SK-N-SH (cell line): ENCODE data around the gene CAVIN4. TPM values are rescaled to one million over a fixed set of nuclear protein-coding genes. Genes with fewer than 3 reads are reported as not detected.

Experiments used
- CTCF ChIA-PET: fragments of 300-600, 350-600 bp; formaldehyde crosslinking; extraction: SDS; loops from one replicate; lab custom pipeline; 2021; lab: Yijun Ruan, JAX
- POLR2A ChIA-PET: fragments of 350-600 bp; sonication (Branson Sonifier 250); formaldehyde crosslinking; extraction: SDS; loops from one replicate; lab custom pipeline; 2020; ENCODE audit warnings: antibody characterized with exemption, inconsistent platforms; lab: Yijun Ruan, JAX
- DNase-seq: peaks from one replicate; pipeline ENCODE4 v3.0.0; 2012
- H2AFZ ChIP-seq: fragments of 200-600 bp; sonication (generic); 2 replicates; pipeline ENCODE4 v1.8.1; 2016; ENCODE audit warnings: antibody characterized with exemption, mild to moderate bottlenecking, low read depth
- H3F3A ChIP-seq: fragments of 200-600 bp; sonication (generic); replicated peaks from 2 replicates; pipeline ENCODE3; 2016; ENCODE audit warnings: antibody characterized with exemption, mild to moderate bottlenecking; ENCODE audit not compliant: insufficient read depth
- H3K27ac ChIP-seq, 2 experiments: fragments of 200-500 bp in 1 of 2; fragments of 200-600 bp in 1 of 2; sonication (Bioruptor generic) in 1 of 2; sonication (generic), shearing (Covaris generic) in 1 of 2; 2 replicates each; pipeline versions ENCODE4 v1.5.1 to v1.6.1; 2014 to 2016; ENCODE audit warnings: low read depth in 2 of 2, inconsistent platforms in 1 of 2, low read length in 1 of 2, mild to moderate bottlenecking in 1 of 2, mixed read lengths in 1 of 2
- H3K27me3 ChIP-seq: fragments of 200-600 bp; sonication (generic), shearing (Covaris generic); 2 replicates; pipeline ENCODE4 v1.6.1; 2016; ENCODE audit warnings: mixed run types; ENCODE audit not compliant: insufficient read depth
- H3K36me3 ChIP-seq, 2 experiments: fragments of 200-500 bp in 1 of 2; fragments of 200-600 bp in 1 of 2; sonication (Bioruptor generic) in 1 of 2; sonication (generic) in 1 of 2; replicated peaks in 1 of 2; 2 replicates each; pipeline versions ENCODE3 to v1.5.1; 2014 to 2016; ENCODE audit warnings: low read length in 1 of 2, mild to moderate bottlenecking in 1 of 2; ENCODE audit not compliant: insufficient read depth in 2 of 2, control insufficient read depth in 1 of 2
- H3K4me1 ChIP-seq, 2 experiments: fragments of 200-500 bp in 1 of 2; fragments of 200-600 bp in 1 of 2; sonication (Bioruptor generic) in 1 of 2; sonication (generic), shearing (Covaris generic) in 1 of 2; 2 replicates each; pipeline versions ENCODE4 v1.5.1 to v1.6.1; 2014 to 2016; ENCODE audit warnings: low read depth in 1 of 2, low read length in 1 of 2, mixed run types in 1 of 2; ENCODE audit not compliant: insufficient read depth in 2 of 2, control insufficient read depth in 1 of 2
- H3K4me2 ChIP-seq: fragments of 200-600 bp; sonication (generic), shearing (Covaris generic); 2 replicates; pipeline ENCODE4 v1.6.1; 2017; ENCODE audit warnings: mixed run types
- H3K4me3 ChIP-seq, 2 experiments: fragments of 200-500 bp in 1 of 2; fragments of 200-600 bp in 1 of 2; sonication (Bioruptor generic) in 1 of 2; sonication (generic), shearing (Covaris generic) in 1 of 2; 2 replicates each; pipeline versions ENCODE4 v1.5.1 to v1.8.1; 2014 to 2016; ENCODE audit warnings: low read depth in 2 of 2, inconsistent platforms in 1 of 2, low read length in 1 of 2, mild to moderate bottlenecking in 1 of 2, mixed read lengths in 1 of 2, moderate library complexity in 1 of 2
- H3K79me2 ChIP-seq: fragments of 200-600 bp; sonication (generic); 2 replicates; pipeline ENCODE4 v1.8.1; 2017; ENCODE audit warnings: mild to moderate bottlenecking; ENCODE audit not compliant: insufficient read depth
- H3K9ac ChIP-seq: fragments of 200-600 bp; sonication (generic); 2 replicates; pipeline ENCODE4 v1.6.1; 2017; ENCODE audit warnings: mixed run types
- H3K9me2 ChIP-seq: fragments of 200-600 bp; sonication (generic); 2 replicates; pipeline ENCODE4 v1.6.1; 2017; ENCODE audit warnings: mixed run types
- H3K9me3 ChIP-seq: fragments of 200-600 bp; sonication (generic); 2 replicates; pipeline ENCODE4 v1.6.1; 2017; ENCODE audit warnings: mixed run types, mild to moderate bottlenecking, moderate library complexity
- H4K20me1 ChIP-seq: fragments of 200-600 bp; sonication (generic); 2 replicates; pipeline ENCODE4 v1.6.1; 2017; ENCODE audit warnings: mild to moderate bottlenecking, mixed run types; ENCODE audit not compliant: insufficient read depth
- CHD2 ChIP-seq: fragments of 150-350 bp; IDR thresholded peaks from 2 replicates; pipeline ENCODE4 v1.6.1; 2018; ENCODE audit warnings: low read length; ENCODE audit not compliant: partially characterized antibody
- ELF1 ChIP-seq: IDR thresholded peaks from 2 replicates; pipeline ENCODE4 v1.4.0; 2012
- EP300 ChIP-seq, 2 experiments: IDR thresholded peaks; 2 replicates each; pipeline versions ENCODE4 v1.4.0 to v1.6.1; 2012; ENCODE audit warnings: borderline replicate concordance in 1 of 2, low read depth in 1 of 2, low read length in 1 of 2
- FOSL2 ChIP-seq: IDR thresholded peaks from 2 replicates; pipeline ENCODE4 v1.4.0; 2012; ENCODE audit warnings: low read depth, mild to moderate bottlenecking, moderate library complexity, borderline replicate concordance
- FOXM1 ChIP-seq: IDR thresholded peaks from 2 replicates; pipeline ENCODE4 v1.4.0; 2012; ENCODE audit warnings: low read depth, mild to moderate bottlenecking
- GABPA ChIP-seq: IDR thresholded peaks from 2 replicates; pipeline ENCODE4 v1.4.0; 2012; ENCODE audit warnings: low read depth, mild to moderate bottlenecking
- GATA2 ChIP-seq: sonication (generic); formaldehyde crosslinking; IDR thresholded peaks from 2 replicates; pipeline ENCODE4 v1.5.0; 2020; ENCODE audit warnings: mild to moderate bottlenecking, missing genetic modification reagents
- JUND ChIP-seq: IDR thresholded peaks from 2 replicates; pipeline ENCODE4 v1.4.0; 2012
- MEF2A ChIP-seq: IDR thresholded peaks from 2 replicates; pipeline ENCODE4 v1.4.0; 2012; ENCODE audit warnings: low read depth, borderline replicate concordance
- MXI1 ChIP-seq: IDR thresholded peaks from 2 replicates; pipeline ENCODE4 v1.6.1; 2012; ENCODE audit warnings: mild to moderate bottlenecking, low read depth, low read length, improper control_type of control experiment
- NFIC ChIP-seq: IDR thresholded peaks from 2 replicates; pipeline ENCODE4 v1.4.0; 2012; ENCODE audit warnings: borderline replicate concordance
- NRF1 ChIP-seq: IDR thresholded peaks from 2 replicates; pipeline ENCODE4 v1.6.1; 2012; ENCODE audit warnings: low read depth, mild to moderate bottlenecking, low read length
- POLR2AphosphoS5 ChIP-seq: IDR thresholded peaks from 2 replicates; pipeline ENCODE4 v1.6.1; 2012; ENCODE audit warnings: low read depth, low read length
- RAD21 ChIP-seq: IDR thresholded peaks from 2 replicates; pipeline ENCODE4 v1.6.1; 2012; ENCODE audit warnings: mild to moderate bottlenecking, low read length
- RCOR1 ChIP-seq: fragments of 150-350 bp; IDR thresholded peaks from 2 replicates; pipeline ENCODE4 v1.6.1; 2017; ENCODE audit warnings: antibody characterized with exemption, low read length
- RXRA ChIP-seq: IDR thresholded peaks from 2 replicates; pipeline ENCODE4 v1.4.0; 2012; ENCODE audit warnings: low read depth, mild to moderate bottlenecking, borderline replicate concordance
- SIN3A ChIP-seq: IDR thresholded peaks from 2 replicates; pipeline ENCODE4 v1.6.1; 2012; ENCODE audit warnings: low read depth, mild to moderate bottlenecking, low read length, moderate library complexity, borderline replicate concordance
- SMC3 ChIP-seq: IDR thresholded peaks from 2 replicates; pipeline ENCODE4 v1.6.1; 2012; ENCODE audit warnings: low read depth, low read length, improper control_type of control experiment
- TCF12 ChIP-seq: IDR thresholded peaks from 2 replicates; pipeline ENCODE4 v1.4.0; 2012
- TEAD4 ChIP-seq: IDR thresholded peaks from 2 replicates; pipeline ENCODE4 v1.4.0; 2012; ENCODE audit warnings: mild to moderate bottlenecking, borderline replicate concordance; ENCODE audit not compliant: insufficient read depth
- WGBS: methylation state at CpG from one replicate; pipeline ENCODE4 v1.1.6; 2017; ENCODE audit warnings: low lambda C conversion rate; 5-methylcytosine and 5-hydroxymethylcytosine counted together
- polyA plus RNA-seq, 3 experiments: library from polyadenylated mRNA; depleted of rRNA; stranded (reverse); fragments of >200 nt; gene quantifications; 2 replicates each; pipeline ENCODE4 v1.2.3, GENCODE V29; 2012
- TF ChIP-seq, protein P1 (sequence below): IDR thresholded peaks from 2 replicates; pipeline ENCODE4; 2012
- TF ChIP-seq, protein P2 (sequence below): fragments of 150-350 bp; IDR thresholded peaks from 2 replicates; pipeline ENCODE4 v1.6.1; 2016; ENCODE audit warnings: mild to moderate bottlenecking, low read depth, low read length

CAVIN4 gene
- polyA plus RNA-seq, 1 of the 3 experiments (the other 2 are of a cell fraction), result 0.54 TPM

DNA sequence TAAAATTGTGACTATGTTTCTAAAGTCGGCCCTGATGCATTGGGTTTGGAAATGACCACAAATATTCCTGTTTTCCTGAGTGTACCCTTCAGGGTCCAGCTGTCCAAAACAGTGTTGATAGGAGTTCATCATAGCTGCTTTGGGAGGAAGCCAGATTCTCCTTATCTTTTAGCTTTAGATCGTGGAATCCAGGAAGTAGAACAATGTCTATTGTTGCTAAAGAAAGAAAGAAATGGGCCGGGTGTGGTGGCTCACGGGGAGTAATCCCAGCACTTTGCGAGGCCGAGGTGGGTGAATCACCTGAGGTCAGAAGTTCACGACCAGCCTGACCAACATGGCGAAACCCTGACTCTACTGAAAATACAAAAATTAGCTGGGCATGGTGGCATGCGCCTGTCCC, 9.5 kb downstream of the CAVIN4 start:
- Histone ChIP-seq H3F3A (peaks cover 31% of the 10 kb centered on the region), H4K20me1 (no peaks in the 10 kb centered on the region), H2AFZ (no peak overlapping the region), H3K9me3 (no peaks in the 10 kb centered on the region), H3K27ac (peak overlapping the region in 1 of 2 experiments; percentile 49; a peak in 2 of 4 replicates), H3K4me1 (peaks cover 0 to 30% of the 10 kb centered on the region in 2 experiments; a peak in 1 of 4 replicates), H3K79me2 (no peaks in the 10 kb centered on the region), H3K9ac (no peak overlapping the region), H3K4me3 (no peak overlapping the region), H3K27me3 (no peaks in the 10 kb centered on the region), H3K9me2 (no peaks in the 10 kb centered on the region), H3K36me3 (peaks cover 0 to 2% of the 10 kb centered on the region in 2 experiments), H3K4me2 (no peak overlapping the region)
- 62% methylated on average over 9 of the region's 9 CpGs for WGBS
- CTCF ChIA-PET, result interaction anchor here (0.9 to 2.9 kb wide), 2 partner anchors 9 to 15 kb away, joined by 5 to 14 read pairs; no protein-coding TSS in a partner anchor
- POLR2A ChIA-PET, result no interaction called here
- no peak for TF ChIP-seq MXI1
- peak; percentile 28; the same call in 1 of the 2 replicates for TF ChIP-seq NFIC
- no peak for TF ChIP-seq RAD21
- no peak for TF ChIP-seq SMC3
- peak; percentile 43; the same call in 1 of the 2 replicates for TF ChIP-seq ELF1
- peak; percentile 42 for TF ChIP-seq MEF2A
- 0 out of 2 replicates have a peak, but pooled peaks have one; percentile 3 for TF ChIP-seq FOSL2
- TF ChIP-seq, protein P1, sequence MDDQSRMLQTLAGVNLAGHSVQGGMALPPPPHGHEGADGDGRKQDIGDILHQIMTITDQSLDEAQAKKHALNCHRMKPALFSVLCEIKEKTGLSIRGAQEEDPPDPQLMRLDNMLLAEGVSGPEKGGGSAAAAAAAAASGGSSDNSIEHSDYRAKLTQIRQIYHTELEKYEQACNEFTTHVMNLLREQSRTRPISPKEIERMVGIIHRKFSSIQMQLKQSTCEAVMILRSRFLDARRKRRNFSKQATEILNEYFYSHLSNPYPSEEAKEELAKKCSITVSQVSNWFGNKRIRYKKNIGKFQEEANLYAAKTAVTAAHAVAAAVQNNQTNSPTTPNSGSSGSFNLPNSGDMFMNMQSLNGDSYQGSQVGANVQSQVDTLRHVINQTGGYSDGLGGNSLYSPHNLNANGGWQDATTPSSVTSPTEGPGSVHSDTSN, result peak; percentile 59
- TF ChIP-seq FOXM1, result no peak
- no peak for TF ChIP-seq NRF1
- TF ChIP-seq RCOR1, result no peak
- peak; percentile 78; the same call in 1 of the 2 replicates for TF ChIP-seq RXRA
- peak in 1 of 2 experiments; percentile 24; a peak in 1 of 4 replicates for TF ChIP-seq EP300 (IDR thresholded peaks at IDR 0.05; ENCODE audit: borderline replicate concordance in 1 of 2, low read depth in 1 of 2, low read length in 1 of 2)
- TF ChIP-seq SIN3A, result no peak
- TF ChIP-seq, protein P2, sequence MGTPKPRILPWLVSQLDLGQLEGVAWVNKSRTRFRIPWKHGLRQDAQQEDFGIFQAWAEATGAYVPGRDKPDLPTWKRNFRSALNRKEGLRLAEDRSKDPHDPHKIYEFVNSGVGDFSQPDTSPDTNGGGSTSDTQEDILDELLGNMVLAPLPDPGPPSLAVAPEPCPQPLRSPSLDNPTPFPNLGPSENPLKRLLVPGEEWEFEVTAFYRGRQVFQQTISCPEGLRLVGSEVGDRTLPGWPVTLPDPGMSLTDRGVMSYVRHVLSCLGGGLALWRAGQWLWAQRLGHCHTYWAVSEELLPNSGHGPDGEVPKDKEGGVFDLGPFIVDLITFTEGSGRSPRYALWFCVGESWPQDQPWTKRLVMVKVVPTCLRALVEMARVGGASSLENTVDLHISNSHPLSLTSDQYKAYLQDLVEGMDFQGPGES, result no peak
- TF ChIP-seq GABPA, result no peak
- TF ChIP-seq GATA2, result no peak
- DNase-seq, result no peak

DNA sequence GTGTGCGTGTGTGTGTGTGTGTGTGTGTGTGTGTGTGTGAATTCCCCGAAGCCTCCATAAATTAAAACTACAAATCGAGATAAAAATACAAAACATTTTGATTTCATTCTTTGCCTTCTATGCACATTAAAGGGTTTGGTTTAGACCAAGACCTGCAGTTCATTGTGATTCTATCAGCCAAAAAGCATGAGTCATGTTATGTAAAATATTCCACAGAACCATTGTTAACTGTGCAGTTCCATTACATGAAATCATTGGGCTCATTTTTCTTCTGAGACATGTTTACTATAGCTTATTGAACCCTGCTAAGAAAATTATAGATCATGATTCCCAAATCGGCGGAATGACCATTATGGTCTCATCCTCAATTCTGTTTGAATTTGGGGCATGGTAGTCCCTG, 11.7 kb downstream of the CAVIN4 start:
- H3F3A ChIP-seq, result peaks cover 31% of the 10 kb centered on the region
- TF ChIP-seq RXRA, result 0 out of 2 replicates have a peak, but pooled peaks have one; percentile 24
- peak; percentile 41 for TF ChIP-seq TCF12
- TF ChIP-seq MEF2A, result no peak
- TF ChIP-seq, protein P1, result peak; percentile 57
- no peak for TF ChIP-seq POLR2AphosphoS5
- TF ChIP-seq JUND, result peak; percentile 77
- 0 out of 2 replicates have a peak, but pooled peaks have one; percentile 13 for TF ChIP-seq TEAD4
- peak; percentile 60 for TF ChIP-seq NFIC
- peak in 1 of 2 experiments; percentile 20; a peak in 1 of 4 replicates for TF ChIP-seq EP300 (IDR thresholded peaks at IDR 0.05; ENCODE audit: borderline replicate concordance in 1 of 2, low read depth in 1 of 2, low read length in 1 of 2)
- TF ChIP-seq CHD2, result no peak
- TF ChIP-seq FOSL2, result peak; percentile 75; the same call in 1 of the 2 replicates
- TF ChIP-seq, all 33 proteins: peak for 8
- no peaks in the 10 kb centered on the region for H3K79me2 ChIP-seq
- peak overlapping the region; percentile 34; the same call in 1 of the 2 replicates for H3K4me2 ChIP-seq
- DNase-seq, result no peak
- no peak overlapping the region for H3K9ac ChIP-seq
- H3K4me1 ChIP-seq, result peaks cover 0 to 30% of the 10 kb centered on the region in 2 experiments; a peak in 1 of 4 replicates
- ChIA-PET CTCF (interaction anchor here (0.7 kb wide), 1 partner anchor 646 kb away, joined by 3 read pairs; no protein-coding TSS in a partner anchor), POLR2A (no interaction called here)
- WGBS, result 76% methylated on average over 5 of the region's 5 CpGs
- no peak overlapping the region for H3K4me3 ChIP-seq
- H3K27me3 ChIP-seq, result no peaks in the 10 kb centered on the region
- H4K20me1 ChIP-seq, result no peaks in the 10 kb centered on the region
- no peaks in the 10 kb centered on the region for H3K9me3 ChIP-seq
- peak overlapping the region in 1 of 2 experiments; percentile 74; a peak in 2 of 4 replicates for H3K27ac ChIP-seq
- H2AFZ ChIP-seq, result no peak overlapping the region
- H3K9me2 ChIP-seq, result no peaks in the 10 kb centered on the region
- H3K36me3 ChIP-seq, result peaks cover 0 to 2% of the 10 kb centered on the region in 2 experiments
